ENCODE results near the gene ATAD3A. TPM values are rescaled to one million over a fixed set of nuclear protein-coding genes. Genes with fewer than 3 reads are reported as not detected.
"Not testable (repeated sequence)": the region's sequence is repeated elsewhere in the genome, so short reads cannot be mapped to it uniquely, and the experiment has no call there.

The ATAD3A gene
- total RNA-seq, 2 donors from 2014 or later: 52.7 to 126 TPM

DNA sequence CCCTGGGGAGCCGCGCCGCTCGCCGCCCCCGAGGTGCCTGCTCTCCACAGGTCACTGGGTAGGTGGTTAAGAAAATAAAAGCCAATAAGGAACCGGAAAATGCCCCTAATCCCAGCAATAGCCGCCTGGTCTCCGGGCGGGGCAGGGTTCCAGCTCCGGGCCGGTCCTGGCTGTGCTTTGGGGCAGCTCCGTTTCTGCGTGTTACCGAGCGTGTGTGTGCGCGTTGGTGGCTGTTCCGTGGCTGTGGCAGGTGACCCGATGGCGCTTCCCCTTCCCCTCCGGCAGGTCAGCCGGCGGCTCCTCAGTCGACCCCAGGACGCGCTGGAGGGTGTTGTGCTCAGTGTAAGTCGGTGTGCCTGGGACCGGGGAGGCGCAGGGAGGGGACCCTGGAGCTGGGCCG lies 11.3 kb downstream of the ATAD3A start:
- not testable (repeated sequence) for ATAC-seq; H3K36me3 Mint-ChIP-seq; H3K27me3 Mint-ChIP-seq; H3K27ac Mint-ChIP-seq; H3K9me3 Mint-ChIP-seq; H3K4me1 Mint-ChIP-seq (ENCODE audit: low read depth in 2 of 2); H3K4me3 Mint-ChIP-seq; DNase-seq (ENCODE audit: low spot score)

- H3K9me3 Mint-ChIP-seq; H3K36me3 Mint-ChIP-seq; H3K27ac Mint-ChIP-seq; H3K4me3 Mint-ChIP-seq; DNase-seq (ENCODE audit: low spot score); H3K27me3 Mint-ChIP-seq; H3K4me1 Mint-ChIP-seq (ENCODE audit: low read depth in 2 of 2); ATAC-seq: not testable (repeated sequence)
These were observed 11.7 kb downstream of the ATAD3A start for GRCh38 chr1:1523651-1524050.

GRCh38 chr1:1524750-1525383 lies 12.9 kb downstream of the ATAD3A start:
- H3K4me1 Mint-ChIP-seq (ENCODE audit: low read depth in 2 of 2); H3K27ac Mint-ChIP-seq; H3K4me3 Mint-ChIP-seq; DNase-seq (ENCODE audit: low spot score); H3K27me3 Mint-ChIP-seq; H3K9me3 Mint-ChIP-seq; ATAC-seq; H3K36me3 Mint-ChIP-seq: not testable (repeated sequence)

DNA sequence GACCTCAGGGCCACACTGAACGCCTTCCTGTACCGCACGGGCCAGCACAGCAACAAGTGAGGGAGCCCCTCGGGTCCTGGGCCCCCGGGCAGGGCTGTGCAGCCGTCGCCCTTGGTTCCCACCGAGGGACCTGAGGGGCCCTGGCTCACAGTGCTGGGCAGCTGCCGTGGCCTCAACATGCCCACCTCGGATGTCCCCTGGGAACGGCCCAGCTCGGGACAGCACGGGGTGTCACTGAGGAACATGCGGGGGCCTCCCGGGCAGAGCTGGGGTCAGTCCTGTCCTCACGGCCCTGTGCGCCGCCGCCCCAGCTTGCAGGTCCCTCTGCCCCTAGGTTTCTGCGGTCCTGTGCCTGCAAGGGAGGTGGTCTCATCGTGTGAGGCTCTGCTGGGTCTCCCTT lies 14.5 kb downstream of the ATAD3A start:
- ATAC-seq; DNase-seq (ENCODE audit: low spot score); H3K36me3 Mint-ChIP-seq; H3K27me3 Mint-ChIP-seq; H3K4me3 Mint-ChIP-seq; H3K9me3 Mint-ChIP-seq; H3K27ac Mint-ChIP-seq; H3K4me1 Mint-ChIP-seq (ENCODE audit: low read depth in 2 of 2): not testable (repeated sequence)

DNA sequence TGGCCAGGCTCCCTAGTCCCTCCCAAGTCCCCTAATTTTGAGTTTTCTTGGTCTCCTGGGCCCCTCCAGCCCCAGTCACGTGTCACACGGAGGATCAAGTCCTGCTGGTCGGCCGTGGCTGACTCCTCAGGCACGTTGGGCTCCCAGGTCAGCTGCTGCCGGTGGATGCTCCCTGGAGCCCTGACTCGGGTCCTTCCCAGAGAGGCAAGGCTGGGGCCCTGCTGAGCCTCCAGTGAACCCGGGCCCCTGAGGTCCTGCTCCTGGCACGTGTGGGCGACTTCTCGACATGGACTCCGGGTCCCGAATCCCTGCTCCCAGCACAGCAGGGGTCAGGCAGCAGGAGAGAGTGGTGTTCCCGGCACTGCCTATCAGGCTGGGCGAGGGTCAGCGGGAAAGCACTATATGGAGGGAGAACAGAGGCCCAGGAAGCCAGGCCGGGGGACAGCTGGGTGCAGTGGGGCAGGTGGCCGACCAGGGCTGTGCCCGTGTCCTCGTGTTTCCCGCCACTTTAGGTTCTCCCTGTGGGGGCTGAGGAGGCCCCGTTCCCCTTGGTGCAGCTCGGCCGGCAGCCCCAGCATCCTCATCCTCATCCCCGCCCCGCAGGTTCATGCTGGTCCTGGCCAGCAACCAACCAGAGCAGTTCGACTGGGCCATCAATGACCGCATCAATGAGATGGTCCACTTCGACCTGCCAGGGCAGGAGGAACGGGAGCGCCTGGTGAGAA lies 15.3 kb downstream of the ATAD3A start:
- no peak for ATAC-seq

GRCh38 chr1:1528301-1529267 lies 16.6 kb downstream of the ATAD3A start:
- no peak overlapping the region for H3K4me3 Mint-ChIP-seq
- H3K4me1 Mint-ChIP-seq (ENCODE audit: low read depth in 2 of 2): no peaks in the 10 kb centered on the region
- no peak overlapping the region for H3K27ac Mint-ChIP-seq
- no peak for ATAC-seq
- peaks cover 6% of the 10 kb centered on the region for H3K36me3 Mint-ChIP-seq
- H3K9me3 Mint-ChIP-seq: peaks cover 5% of the 10 kb centered on the region
- DNase-seq (ENCODE audit: low spot score): no peak
- no peaks in the 10 kb centered on the region for H3K27me3 Mint-ChIP-seq

More for the DNA sequence above, 15.3 kb downstream of the ATAD3A start:
- Mint-ChIP-seq H3K4me1 (ENCODE audit: low read depth in 2 of 2) (no peaks in the 10 kb centered on the region), H3K4me3 (no peak overlapping the region), H3K9me3 (peaks cover 5% of the 10 kb centered on the region), H3K27ac (no peak overlapping the region), H3K27me3 (no peaks in the 10 kb centered on the region), H3K36me3 (peaks cover 5% of the 10 kb centered on the region)
- DNase-seq (ENCODE audit: low spot score): no peak

- DNase-seq (ENCODE audit: low spot score): no peak
- no peaks in the 10 kb centered on the region for H3K27me3 Mint-ChIP-seq
- H3K4me3 Mint-ChIP-seq: no peak overlapping the region
- peaks cover 6% of the 10 kb centered on the region for H3K36me3 Mint-ChIP-seq
- ATAC-seq: no peak
- H3K4me1 Mint-ChIP-seq (ENCODE audit: low read depth in 2 of 2): no peaks in the 10 kb centered on the region
- no peak overlapping the region for H3K27ac Mint-ChIP-seq
- peaks cover 5% of the 10 kb centered on the region for H3K9me3 Mint-ChIP-seq
These were observed 17.4 kb downstream of the ATAD3A start for GRCh38 chr1:1529321-1529720.

DNA sequence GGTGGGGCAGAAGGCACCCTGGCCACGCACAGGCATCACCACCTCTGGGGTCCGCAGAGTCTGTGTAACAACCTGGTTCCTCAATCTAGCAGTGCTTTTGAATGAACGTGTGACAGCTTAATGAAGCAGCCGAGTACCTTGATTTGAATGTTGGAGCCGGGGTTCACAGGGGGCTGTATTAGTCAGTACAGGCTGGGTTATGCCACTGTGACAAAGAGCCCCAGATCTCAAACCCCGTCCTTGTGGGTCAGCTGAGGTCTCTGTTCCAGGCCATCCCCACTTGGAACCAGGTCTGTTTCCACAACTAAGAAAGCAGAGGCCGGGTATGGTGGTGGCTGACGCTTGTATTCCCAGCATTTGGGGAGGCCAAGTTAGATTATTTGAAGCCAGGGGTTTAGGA lies 18.0 kb downstream of the ATAD3A start:
- ATAC-seq (no peak), DNase-seq (ENCODE audit: low spot score) (no peak)
- H3K4me3 Mint-ChIP-seq: no peak overlapping the region
- H3K9me3 Mint-ChIP-seq: peaks cover 5% of the 10 kb centered on the region
- H3K27me3 Mint-ChIP-seq: no peaks in the 10 kb centered on the region
- H3K4me1 Mint-ChIP-seq (ENCODE audit: low read depth in 2 of 2): no peaks in the 10 kb centered on the region
- H3K27ac Mint-ChIP-seq: no peak overlapping the region
- H3K36me3 Mint-ChIP-seq: peaks cover 6% of the 10 kb centered on the region

DNA sequence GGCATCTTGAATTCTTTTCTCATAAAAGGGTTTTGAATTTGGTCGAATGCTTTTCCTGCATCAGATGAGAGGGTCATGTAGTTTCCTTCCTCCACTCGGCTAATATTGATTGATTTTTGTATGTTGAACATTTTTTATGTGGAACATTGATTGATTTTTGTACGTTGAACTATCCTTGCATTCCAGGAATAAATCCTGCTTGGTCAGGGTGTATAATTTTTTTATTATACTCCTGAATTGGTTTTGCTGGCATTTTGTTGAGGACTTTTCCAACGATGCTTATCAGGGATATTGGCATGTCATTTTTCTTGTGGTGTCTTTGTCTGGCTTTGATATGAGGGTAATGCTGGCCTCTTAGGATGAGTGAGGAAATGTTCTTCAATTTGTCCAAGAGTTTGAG lies 20.0 kb downstream of the ATAD3A start:
- Mint-ChIP-seq H3K27me3 (no peaks in the 10 kb centered on the region), H3K4me3 (no peak overlapping the region), H3K36me3 (peaks cover 6% of the 10 kb centered on the region), H3K4me1 (ENCODE audit: low read depth in 2 of 2) (no peaks in the 10 kb centered on the region), H3K9me3 (peaks cover 5% of the 10 kb centered on the region), H3K27ac (no peak overlapping the region)
- DNase-seq (ENCODE audit: low spot score) (no peak), ATAC-seq (no peak)

DNA sequence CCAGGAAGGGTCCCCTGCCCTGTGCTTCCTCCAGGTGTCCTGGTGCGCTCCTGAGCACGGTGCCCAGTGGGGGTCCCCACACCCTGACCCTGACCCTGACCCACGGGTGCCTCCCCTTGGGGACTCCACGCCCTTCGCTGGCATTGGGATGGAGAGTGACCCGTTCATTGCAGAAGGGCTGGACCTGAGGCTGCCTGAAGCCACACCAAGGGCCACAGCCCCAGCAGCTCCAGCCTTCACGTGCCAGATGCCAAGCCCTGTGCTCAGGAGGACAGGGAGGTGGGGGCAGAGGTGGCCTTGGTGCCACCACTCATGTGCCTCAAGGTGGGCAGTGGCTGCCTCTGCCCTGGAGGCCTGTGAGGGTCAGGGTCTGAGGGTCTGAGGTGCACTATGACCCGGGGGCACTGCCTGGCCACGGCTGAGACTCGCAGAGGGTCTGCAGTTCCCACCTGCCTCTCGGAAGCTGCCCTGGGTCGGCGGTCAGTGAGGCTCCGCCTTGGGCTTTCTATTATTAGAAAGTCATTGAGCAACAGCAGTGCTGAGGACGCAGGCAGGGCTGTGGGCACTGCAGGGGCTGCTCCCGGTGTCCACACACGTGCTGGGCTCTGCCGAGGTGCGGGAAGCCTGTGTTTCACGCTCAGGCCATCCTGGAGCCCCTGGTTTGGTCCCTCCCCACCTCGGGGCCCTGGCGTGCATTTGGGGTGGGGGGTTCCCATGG lies 21.4 kb downstream of the ATAD3A start:
- not testable (repeated sequence) for H3K27ac Mint-ChIP-seq; ATAC-seq; H3K27me3 Mint-ChIP-seq; H3K9me3 Mint-ChIP-seq; DNase-seq (ENCODE audit: low spot score); H3K4me1 Mint-ChIP-seq (ENCODE audit: low read depth in 2 of 2); H3K4me3 Mint-ChIP-seq; H3K36me3 Mint-ChIP-seq

DNA sequence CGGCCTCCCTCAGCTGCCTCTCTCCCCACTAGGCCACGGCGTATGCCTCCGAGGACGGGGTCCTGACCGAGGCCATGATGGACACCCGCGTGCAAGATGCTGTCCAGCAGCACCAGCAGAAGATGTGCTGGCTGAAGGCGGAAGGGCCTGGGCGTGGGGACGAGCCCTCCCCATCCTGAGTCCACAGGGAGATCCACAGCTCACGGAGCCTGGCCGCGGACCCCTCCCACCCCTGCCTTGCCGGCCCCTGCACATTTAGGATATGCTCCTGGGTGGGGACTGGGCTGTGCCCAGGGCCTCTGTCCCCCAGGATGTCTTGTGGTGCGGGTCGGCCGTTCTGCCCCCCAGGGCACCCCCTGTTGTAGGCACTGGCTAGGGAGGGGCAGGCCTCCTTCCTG lies 21.9 kb downstream of the ATAD3A start:
- not testable (repeated sequence) for H3K27me3 Mint-ChIP-seq; DNase-seq (ENCODE audit: low spot score); H3K27ac Mint-ChIP-seq; ATAC-seq; H3K9me3 Mint-ChIP-seq; H3K36me3 Mint-ChIP-seq; H3K4me3 Mint-ChIP-seq; H3K4me1 Mint-ChIP-seq (ENCODE audit: low read depth in 2 of 2)

DNA sequence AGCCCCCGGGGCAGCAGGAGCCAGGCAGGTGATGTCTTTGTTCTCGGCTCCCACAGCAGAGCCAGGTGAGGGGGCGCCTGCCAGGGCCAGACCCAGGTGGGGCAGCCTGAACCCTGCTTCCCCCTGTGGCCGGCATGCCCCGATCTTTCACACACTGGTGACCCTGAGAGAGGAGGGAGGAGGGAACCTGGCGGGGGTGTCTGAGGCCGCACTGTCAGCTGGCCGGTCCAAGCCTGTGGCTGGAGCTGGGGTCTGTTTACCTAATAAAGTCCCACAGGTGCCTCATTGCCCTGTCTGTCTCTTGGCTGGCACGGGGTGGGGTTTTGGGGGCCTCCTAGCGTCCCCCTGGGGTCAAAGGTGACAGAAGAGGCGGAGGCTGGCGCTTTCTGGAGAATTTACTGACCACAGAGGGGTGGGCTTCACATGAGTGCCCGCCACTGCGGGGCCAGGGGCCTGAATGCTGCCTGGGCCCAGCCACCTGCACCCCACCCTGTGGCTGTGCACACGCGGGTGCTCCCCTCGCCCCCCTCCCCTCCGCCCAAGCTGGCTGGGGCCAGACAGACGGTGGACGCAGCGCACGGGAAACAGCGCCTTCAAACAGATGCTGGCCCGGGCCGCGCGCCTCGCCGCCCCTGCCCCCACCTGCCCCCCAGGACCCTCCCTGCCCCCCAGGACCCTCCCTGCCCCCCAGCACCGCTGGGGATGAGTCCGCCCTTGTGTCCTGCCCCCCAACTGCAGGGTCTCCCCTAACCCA lies 22.6 kb downstream of the ATAD3A start:
- peaks cover 6% of the 10 kb centered on the region for H3K36me3 Mint-ChIP-seq
- peaks cover 5% of the 10 kb centered on the region for H3K9me3 Mint-ChIP-seq
- no peaks in the 10 kb centered on the region for H3K4me1 Mint-ChIP-seq (ENCODE audit: low read depth in 2 of 2)
- ATAC-seq (no peak), DNase-seq (ENCODE audit: low spot score) (no peak)
- H3K27ac Mint-ChIP-seq: no peak overlapping the region
- no peak overlapping the region for H3K4me3 Mint-ChIP-seq
- H3K27me3 Mint-ChIP-seq: no peaks in the 10 kb centered on the region

All from natural killer cell treated with Interleukin-12 subunit alpha and Interleukin-12 subunit beta and Interleukin-15 and Interleukin-18, amount 100 ng/mL, for 72 hours (primary cell).